Esophagus muscularis mucosa (tissue), 4 donors: ENCODE measurements around the gene TSSK2. TPM values are rescaled to one million over a fixed set of nuclear protein-coding genes. Genes with fewer than 3 reads are reported as not detected.
A peak's percentile ranks its signal among the peaks of the same experiment; 100 is the strongest.

Experiments
- DNase-seq: peaks from one replicate; pipeline ENCODE4 v3.0.0-alpha.2; 2017; ENCODE audit errors: extremely low spot score
- H3K27ac ChIP-seq, 4 donors: fragments of 200-600 bp; sonication (generic); replicated peaks in 1 of 4; 1 replicate in 3 of 4; 2 replicates in 1 of 4; pipeline ENCODE4 v1.5.1; 2016 to 2019; ENCODE audit warnings: mild to moderate bottlenecking in 1 of 4
- H3K27me3 ChIP-seq, 4 donors: fragments of 200-600 bp; sonication (generic); one replicate each; pipeline versions ENCODE4 v1.5.1 to v1.6.0; 2016 to 2019
- H3K36me3 ChIP-seq, 4 donors: fragments of 200-600 bp; sonication (generic); one replicate each; pipeline ENCODE4 v1.5.1; 2016 to 2019
- H3K4me1 ChIP-seq, 4 donors: fragments of 200-600 bp; sonication (generic); one replicate each; pipeline ENCODE4 v1.5.1; 2016 to 2019
- H3K4me3 ChIP-seq, 4 donors: fragments of 200-600 bp; sonication (generic); 1 replicate in 2 of 4; 2 replicates in 2 of 4; pipeline ENCODE4 v1.5.1; 2016 to 2019; ENCODE audit warnings: mild to moderate bottlenecking in 4 of 4, moderate library complexity in 1 of 4
- H3K9me3 ChIP-seq, 4 donors: fragments of 200-600 bp; sonication (generic); 1 replicate in 3 of 4; 2 replicates in 1 of 4; pipeline ENCODE4 v1.5.1; 2016 to 2019
- EP300 ChIP-seq: sonication (generic); formaldehyde crosslinking; IDR thresholded peaks from one replicate; pipeline ENCODE4 v1.6.1; 2017; ENCODE audit warnings: antibody characterized with exemption
- POLR2A ChIP-seq: fragments of 450-650 bp; IDR thresholded peaks from one replicate; pipeline ENCODE4 v1.6.1; 2017; ENCODE audit warnings: antibody characterized with exemption, moderate library complexity, mild to moderate bottlenecking, low read depth
- POLR2AphosphoS5 ChIP-seq, 2 donors: sonication (generic); formaldehyde crosslinking; IDR thresholded peaks; one replicate each; pipeline ENCODE4 v1.6.1; 2017; ENCODE audit warnings: antibody characterized with exemption in 2 of 2
- WGBS: methylation state at CpG from one replicate; pipeline ENCODE4 v1.1.5; 2018; 5-methylcytosine and 5-hydroxymethylcytosine counted together
- intact Hi-C: fragments of 100-400 bp; cut with DNase I; formaldehyde crosslinking; loops from one replicate; pipeline ENCODE4 v1.15.1; 2023
- total RNA-seq, 4 donors: library from RNA; depleted of rRNA; stranded (reverse); fragments of >200 nt; gene quantifications; one replicate each; pipeline versions ENCODE4 v1.1.0 to v1.2.1, GENCODE V29; 2016
- TF ChIP-seq, protein P1 (sequence below), 3 experiments: fragments of 200-600 bp in 2 of 3; fragments of 450-650 bp in 1 of 3; sonication (generic) in 2 of 3; IDR thresholded peaks; one replicate each; pipeline ENCODE4 v1.5.1; 2017 to 2019; ENCODE audit warnings: antibody characterized with exemption in 3 of 3, mild to moderate bottlenecking in 2 of 3, moderate library complexity in 1 of 3

The TSSK2 gene
- total RNA-seq, 4 donors from 2014 or later, result not detected

DNA sequence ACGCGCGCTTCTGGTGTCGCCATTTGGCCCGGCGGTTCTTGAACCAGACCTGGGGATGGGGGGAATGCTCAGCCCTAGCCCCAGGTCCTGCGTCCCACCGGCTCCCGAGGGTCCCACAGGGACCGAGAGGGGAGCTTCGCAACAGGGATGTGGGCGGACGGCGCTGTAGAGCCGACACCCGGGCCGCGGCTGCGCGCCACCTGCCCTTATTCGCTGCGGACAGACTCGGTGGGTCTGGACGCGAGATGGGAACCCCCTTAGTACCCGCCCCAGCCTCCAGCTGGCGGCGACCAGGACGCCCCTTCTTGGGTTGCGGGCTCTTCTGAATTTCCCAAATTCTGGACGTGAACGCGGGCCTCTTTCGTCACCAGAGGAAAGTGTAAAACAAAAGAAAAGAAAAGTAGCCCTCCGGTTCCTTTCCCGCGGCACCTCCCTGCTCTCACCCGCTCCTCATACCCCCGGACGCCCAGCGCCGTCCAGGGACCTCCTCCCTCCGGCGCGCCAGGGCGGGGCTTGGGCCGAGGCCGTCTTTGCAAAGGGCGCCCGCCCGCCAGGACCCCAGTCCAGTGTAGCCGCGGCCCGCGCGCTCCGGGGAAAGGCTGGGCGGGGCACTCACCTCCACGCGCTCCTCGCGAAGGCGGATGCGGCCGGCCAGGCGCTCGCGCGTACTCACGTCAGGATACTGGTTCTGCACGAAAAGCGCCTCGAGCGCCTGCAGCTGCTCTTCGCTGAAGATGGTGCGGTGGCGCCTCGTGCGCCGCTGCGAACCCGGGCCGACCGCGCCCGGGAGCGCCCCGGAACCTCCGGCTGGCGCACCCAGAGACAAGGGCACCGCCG lies 18.2 kb downstream of the TSSK2 start:
- H3K27me3 ChIP-seq, result peaks cover 0 to 65% (median 19%) of the 10 kb centered on the region in 4 donors

DNA sequence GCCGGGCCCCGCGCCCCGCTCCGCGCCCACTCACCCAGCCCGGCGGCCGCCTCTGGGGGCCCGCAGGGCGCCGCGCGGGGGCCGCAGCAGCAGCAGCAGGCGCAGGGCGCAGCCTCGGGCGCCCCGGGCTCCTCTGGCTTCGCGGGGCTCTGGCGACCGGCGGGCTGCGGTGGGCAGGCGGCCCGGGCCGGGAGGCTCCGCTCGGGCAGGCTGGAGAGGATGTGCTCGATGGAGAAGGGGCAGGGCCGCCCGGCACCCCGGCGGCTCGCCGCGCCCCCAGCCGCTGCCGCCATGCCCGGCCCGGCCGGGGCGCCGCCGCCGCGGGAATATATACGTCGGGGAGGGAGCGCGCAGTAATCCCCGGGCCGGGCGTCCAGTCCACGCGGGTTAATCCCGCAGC lies 18.9 kb downstream of the TSSK2 start, which contains the start of gene GSC2:
GSC2 (minus strand) TSS at position 302 of the 400 bp plus-strand sequence; CDS start at position 293, 9 bp downstream.
- WGBS, result 0% methylated on average over 8 of the region's 59 CpGs
- Histone ChIP-seq H3K4me1 (peaks cover 8 to 21% (median 18%) of the 10 kb centered on the region in 4 donors), H3K27me3 (peaks cover 0 to 69% (median 21%) of the 10 kb centered on the region in 4 donors), H3K36me3 (no peaks in the 10 kb centered on the region), H3K27ac (no peak within 1 kb of the TSS), H3K9me3 (peaks cover 0 to 6% (median 0%) of the 10 kb centered on the region in 4 donors), H3K4me3 (peak within 1 kb of the TSS; percentile 13 to 47 (median 34))
- intact Hi-C loops, result no loop called here
- DNase-seq, result no peak
- TF ChIP-seq POLR2AphosphoS5 (IDR thresholded peaks at IDR 0.05), result no peak
- TF ChIP-seq, protein P1, sequence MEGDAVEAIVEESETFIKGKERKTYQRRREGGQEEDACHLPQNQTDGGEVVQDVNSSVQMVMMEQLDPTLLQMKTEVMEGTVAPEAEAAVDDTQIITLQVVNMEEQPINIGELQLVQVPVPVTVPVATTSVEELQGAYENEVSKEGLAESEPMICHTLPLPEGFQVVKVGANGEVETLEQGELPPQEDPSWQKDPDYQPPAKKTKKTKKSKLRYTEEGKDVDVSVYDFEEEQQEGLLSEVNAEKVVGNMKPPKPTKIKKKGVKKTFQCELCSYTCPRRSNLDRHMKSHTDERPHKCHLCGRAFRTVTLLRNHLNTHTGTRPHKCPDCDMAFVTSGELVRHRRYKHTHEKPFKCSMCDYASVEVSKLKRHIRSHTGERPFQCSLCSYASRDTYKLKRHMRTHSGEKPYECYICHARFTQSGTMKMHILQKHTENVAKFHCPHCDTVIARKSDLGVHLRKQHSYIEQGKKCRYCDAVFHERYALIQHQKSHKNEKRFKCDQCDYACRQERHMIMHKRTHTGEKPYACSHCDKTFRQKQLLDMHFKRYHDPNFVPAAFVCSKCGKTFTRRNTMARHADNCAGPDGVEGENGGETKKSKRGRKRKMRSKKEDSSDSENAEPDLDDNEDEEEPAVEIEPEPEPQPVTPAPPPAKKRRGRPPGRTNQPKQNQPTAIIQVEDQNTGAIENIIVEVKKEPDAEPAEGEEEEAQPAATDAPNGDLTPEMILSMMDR (IDR thresholded peaks at IDR 0.05), result no peak
- no peak for TF ChIP-seq EP300
- TF ChIP-seq POLR2A, result no peak

More for the DNA sequence above, 18.2 kb downstream of the TSSK2 start:
- peak overlapping the region; percentile 13 to 47 (median 34) for H3K4me3 ChIP-seq
- H3K9me3 ChIP-seq, result peaks cover 0 to 6% (median 0%) of the 10 kb centered on the region in 4 donors
- H3K4me1 ChIP-seq, result peaks cover 8 to 25% (median 18%) of the 10 kb centered on the region in 4 donors
- 2% methylated on average over 33 of the region's 92 CpGs for WGBS
- intact Hi-C loops, result no loop called here
- no peak overlapping the region for H3K27ac ChIP-seq
- no peak for TF ChIP-seq POLR2AphosphoS5 (IDR thresholded peaks at IDR 0.05)
- TF ChIP-seq POLR2A, result no peak
- TF ChIP-seq EP300, result no peak
- TF ChIP-seq, protein P1 (IDR thresholded peaks at IDR 0.05), result no peak
- H3K36me3 ChIP-seq, result no peaks in the 10 kb centered on the region
- DNase-seq, result no peak

DNA sequence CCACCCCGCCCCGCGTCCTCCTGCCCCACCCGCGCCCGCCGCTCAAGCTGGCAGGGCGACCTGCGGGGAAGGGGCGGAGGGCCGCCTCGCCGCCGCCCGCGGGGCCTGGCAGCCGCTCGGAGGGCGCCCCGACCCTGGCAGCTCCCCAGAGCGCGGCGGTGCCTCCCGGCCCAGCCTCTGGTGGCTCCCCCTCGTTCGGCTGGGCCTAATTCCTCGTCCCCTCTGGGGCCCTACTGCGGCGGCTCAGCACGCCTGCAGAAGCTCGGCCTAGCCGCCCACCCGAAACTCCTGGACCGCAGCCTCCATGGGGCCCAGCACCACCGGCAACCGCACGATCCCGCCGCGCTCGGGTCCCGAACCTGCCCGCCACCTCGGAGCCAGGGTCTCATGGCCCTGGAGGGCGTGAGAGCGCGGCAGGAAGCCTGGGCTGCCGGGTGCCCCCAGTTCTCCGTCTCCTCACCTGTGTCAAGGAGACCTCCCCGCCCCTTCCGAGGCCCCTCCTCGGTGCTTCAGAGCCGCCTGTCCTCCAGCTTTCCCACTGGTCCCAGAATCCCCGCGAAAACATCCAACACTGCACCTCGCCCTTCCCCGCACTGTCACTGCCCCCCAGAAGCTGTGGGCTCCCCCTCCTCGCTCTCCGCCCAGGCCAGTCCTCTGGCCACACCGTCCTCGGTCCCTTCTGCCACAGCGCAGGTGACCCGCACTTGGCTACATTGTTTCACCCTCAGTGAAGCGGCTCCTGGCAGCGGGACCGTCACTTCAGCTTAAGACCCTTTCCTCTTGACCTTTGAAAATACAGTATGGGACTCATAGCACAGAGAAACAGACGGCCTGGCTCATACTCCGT lies 19.6 kb downstream of the TSSK2 start:
- intact Hi-C loops, result no loop called here
- WGBS, result 14% methylated on average over 36 of the region's 68 CpGs
- no peak for DNase-seq
- Histone ChIP-seq H3K4me1 (peaks cover 8 to 21% (median 18%) of the 10 kb centered on the region in 4 donors), H3K27me3 (peaks cover 0 to 76% (median 21%) of the 10 kb centered on the region in 4 donors), H3K27ac (no peak overlapping the region), H3K4me3 (peak overlapping the region in 1 of 4 donors; percentile 12), H3K36me3 (no peaks in the 10 kb centered on the region), H3K9me3 (peaks cover 0 to 6% (median 0%) of the 10 kb centered on the region in 4 donors)
- no peak for TF ChIP-seq POLR2AphosphoS5 (IDR thresholded peaks at IDR 0.05)
- TF ChIP-seq POLR2A, result no peak
- TF ChIP-seq, protein P1 (IDR thresholded peaks at IDR 0.05), result no peak
- TF ChIP-seq EP300, result no peak

DNA sequence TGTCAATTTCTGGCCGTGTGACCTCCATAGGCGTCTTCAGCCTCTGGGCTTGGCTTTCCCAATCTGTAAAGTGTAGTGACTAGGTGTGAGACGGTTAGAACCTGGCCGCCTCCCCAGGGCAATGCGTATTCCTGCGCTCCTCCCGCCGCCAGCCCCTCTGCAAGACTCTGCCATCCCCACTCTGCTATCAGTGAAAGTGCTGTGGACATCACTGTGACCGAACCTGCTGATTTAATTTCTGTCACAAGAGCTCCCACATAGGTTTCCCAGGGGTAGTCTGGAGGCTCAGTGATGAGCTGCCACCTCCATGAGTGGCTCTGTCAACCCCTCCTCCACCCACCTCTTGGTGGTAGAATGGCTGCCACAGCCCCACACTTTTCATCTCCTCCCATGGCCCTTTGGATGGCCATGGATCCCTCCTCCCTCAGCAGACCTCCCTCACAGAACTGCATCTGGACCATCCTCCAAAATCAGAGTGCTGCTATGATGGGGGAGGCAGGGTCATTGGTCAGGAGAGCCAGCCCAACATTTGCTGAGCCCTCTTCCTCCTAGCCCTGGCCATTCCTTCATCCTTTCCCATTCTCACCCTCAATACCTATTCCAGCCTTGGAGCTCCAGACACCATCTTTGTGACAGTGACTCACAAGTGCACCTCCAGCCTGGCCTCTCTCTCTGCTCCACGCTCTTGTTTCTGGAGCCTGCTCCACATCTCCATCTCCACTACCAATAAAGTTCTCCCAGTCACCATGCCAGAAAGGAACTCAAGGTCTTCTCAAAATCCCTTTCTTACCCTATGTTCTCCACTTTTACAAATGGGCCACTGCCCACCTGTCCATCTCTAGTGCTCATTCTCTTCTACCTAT lies 20.5 kb downstream of the TSSK2 start:
- H3K4me1 ChIP-seq, result peaks cover 8 to 21% (median 18%) of the 10 kb centered on the region in 4 donors
- DNase-seq, result no peak
- intact Hi-C loops, result no loop called here
- H3K27me3 ChIP-seq, result peaks cover 0 to 82% (median 21%) of the 10 kb centered on the region in 4 donors
- 65% methylated on average over 10 of the region's 10 CpGs for WGBS
- H3K36me3 ChIP-seq, result no peaks in the 10 kb centered on the region
- peaks cover 0 to 6% (median 0%) of the 10 kb centered on the region in 4 donors for H3K9me3 ChIP-seq
- TF ChIP-seq POLR2AphosphoS5 (IDR thresholded peaks at IDR 0.05) (no peak), EP300 (no peak), POLR2A (no peak)
- TF ChIP-seq, protein P1 (IDR thresholded peaks at IDR 0.05), result no peak
- no peak overlapping the region for H3K4me3 ChIP-seq
- H3K27ac ChIP-seq, result no peak overlapping the region
